Measurements from ENCODE around the gene TNFRSF13B.
"Not testable (repeated sequence)": the region's sequence is repeated elsewhere in the genome, so short reads cannot be mapped to it uniquely, and the experiment has no call there.

TNFRSF13B gene

GRCh38 chr17:16906680-16907079 lies 65.2 kb downstream of the TNFRSF13B start:
- DNase-seq = no peak

GRCh38 chr17:16905593-16906191 lies 66.2 kb downstream of the TNFRSF13B start:
- DNase-seq = no peak

GRCh38 chr17:16903070-16903469 lies 68.8 kb downstream of the TNFRSF13B start:
- DNase-seq = not testable (repeated sequence)

- no peak for DNase-seq
Observed at GRCh38 chr17:16900288-16900882, 71.5 kb downstream of the TNFRSF13B start.

- DNase-seq = not testable (repeated sequence)
Observed at GRCh38 chr17:16897211-16897896, 74.6 kb downstream of the TNFRSF13B start.

- DNase-seq = not testable (repeated sequence)
Observed at GRCh38 chr17:16896235-16896634, 75.7 kb downstream of the TNFRSF13B start.

- not testable (repeated sequence) for DNase-seq
Observed at GRCh38 chr17:16893527-16893926, 78.4 kb downstream of the TNFRSF13B start.

GRCh38 chr17:16892876-16893454 lies 79.0 kb downstream of the TNFRSF13B start:
- not testable (repeated sequence) for DNase-seq

GRCh38 chr17:16889088-16889465 lies 82.8 kb downstream of the TNFRSF13B start:
- DNase-seq = no peak

Measured in eye (tissue), 1 donor.